Brain pericyte (primary cell): Measurements from ENCODE around the gene RPS15A.
"Not testable (repeated sequence)": the region's sequence is repeated elsewhere in the genome, so short reads cannot be mapped to it uniquely, and the experiment has no call there.

Source experiments
- DNase-seq: peaks from one replicate; pipeline ENCODE4 v3.0.0-alpha.2; 2012; ENCODE audit warnings: low read depth, low spot score

RPS15A gene

GRCh38 chr16:18797746-18798145 is 7.6 kb upstream of the RPS15A start:
- no peak for DNase-seq

- no peak for DNase-seq
Measured at GRCh38 chr16:18796377-18796776, 6.2 kb upstream of the RPS15A start.

DNA sequence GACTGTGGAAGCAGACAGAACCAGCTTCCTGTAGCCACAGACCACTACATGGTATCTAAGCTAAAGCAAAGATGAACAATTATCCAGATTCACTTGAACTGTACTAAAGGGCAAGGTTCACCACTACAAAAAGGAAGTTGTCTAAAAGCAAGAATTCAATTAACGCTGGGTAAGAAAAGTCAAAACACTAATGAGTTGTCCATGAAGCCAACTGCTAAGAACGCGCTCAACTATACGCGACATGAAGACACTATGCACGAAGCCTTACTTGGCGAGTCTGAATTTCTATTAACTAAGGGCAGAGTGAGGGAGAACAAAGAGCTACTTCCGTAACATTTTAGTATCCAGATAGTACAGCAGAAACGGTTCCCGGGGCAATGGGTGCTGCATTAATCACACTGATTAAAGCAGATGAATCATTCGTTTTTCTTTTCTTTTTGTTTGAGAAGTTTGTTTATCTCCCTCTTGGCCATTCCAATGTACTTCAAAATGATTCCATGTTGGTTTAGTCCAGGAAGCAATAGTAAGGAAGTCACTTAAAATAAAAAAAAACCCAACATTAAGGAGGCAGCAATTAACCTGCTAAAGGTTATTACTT is 2.8 kb upstream of the RPS15A start:
- no peak for DNase-seq

GRCh38 chr16:18789515-18789849 is 652 bp downstream of the RPS15A start:
- no peak for DNase-seq

- no peak for DNase-seq
Measured at GRCh38 chr16:18788828-18789514, 1.2 kb downstream of the RPS15A start.

DNA sequence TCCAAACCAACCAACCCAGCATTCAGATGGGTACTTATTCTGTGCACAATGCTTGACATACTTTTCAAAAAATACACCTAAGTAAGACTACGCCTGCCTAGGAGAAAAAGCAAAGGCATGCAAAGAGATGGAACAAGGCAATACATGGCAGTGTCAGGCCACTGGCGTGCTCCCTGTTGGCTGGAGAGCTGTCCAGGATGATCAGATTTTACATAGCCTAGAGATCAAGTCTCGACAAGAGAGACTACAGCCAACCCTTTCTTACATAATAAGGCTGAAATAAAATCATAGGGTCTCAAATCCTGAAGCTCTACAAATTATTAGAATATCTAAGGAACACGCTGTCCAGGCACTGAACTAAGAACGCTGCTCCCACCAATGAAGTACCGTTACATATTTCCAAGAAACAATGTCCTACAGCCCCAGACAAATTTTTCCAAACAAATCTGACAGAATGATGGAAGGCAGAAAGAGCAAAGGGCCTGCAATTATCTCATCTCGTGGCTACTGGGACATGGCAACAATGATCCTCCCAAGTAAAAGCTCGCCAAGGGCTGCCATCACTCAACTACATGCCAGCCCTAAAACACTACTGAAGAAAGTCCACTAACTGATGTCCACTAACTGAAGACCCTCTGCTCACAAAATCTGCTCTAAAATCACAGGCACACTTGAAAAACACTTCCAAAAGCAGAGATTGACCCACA is 5.1 kb downstream of the RPS15A start:
- DNase-seq, result no peak

DNA sequence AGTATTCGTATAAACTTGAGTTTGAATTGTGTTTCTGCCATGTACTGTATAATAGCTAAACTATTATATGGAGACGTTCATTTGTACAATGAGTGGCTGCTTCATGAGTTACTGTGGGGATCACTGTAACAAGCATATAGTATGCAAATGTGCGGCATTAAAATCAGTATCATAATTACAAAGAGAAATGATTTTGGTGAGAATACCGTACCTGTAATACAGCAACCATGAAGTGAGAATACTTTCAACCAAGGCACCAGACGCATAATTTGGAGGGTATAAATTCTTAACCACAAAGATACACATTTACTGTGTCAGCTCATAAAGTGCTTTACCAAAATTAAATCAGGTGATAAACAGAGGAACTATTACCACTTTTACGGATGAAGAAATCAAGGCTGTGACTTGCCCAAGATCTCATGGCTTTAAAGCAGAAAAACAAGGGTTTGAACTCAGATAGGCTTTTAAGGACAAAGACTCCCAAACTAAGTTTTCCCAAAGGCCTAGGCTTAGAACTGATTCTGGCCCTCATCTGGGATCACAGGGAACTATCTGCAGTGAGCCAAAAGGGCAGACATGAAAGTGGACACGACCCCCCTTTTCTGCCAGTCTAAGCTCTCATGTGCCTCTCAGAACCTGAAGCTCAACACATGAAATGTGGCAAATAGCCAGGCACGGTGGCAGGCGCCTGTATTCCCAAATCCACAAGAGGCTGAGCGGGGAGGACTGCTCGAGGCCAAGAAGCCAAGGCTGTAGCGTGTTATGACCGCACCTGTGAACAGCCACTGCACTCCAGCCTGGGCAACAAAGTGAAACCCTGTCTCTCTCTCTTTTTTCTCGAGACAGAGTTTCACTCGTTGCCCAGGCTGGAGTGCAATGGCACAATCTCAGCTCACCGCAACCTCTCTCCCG is 6.4 kb downstream of the RPS15A start:
- no peak for DNase-seq

DNA sequence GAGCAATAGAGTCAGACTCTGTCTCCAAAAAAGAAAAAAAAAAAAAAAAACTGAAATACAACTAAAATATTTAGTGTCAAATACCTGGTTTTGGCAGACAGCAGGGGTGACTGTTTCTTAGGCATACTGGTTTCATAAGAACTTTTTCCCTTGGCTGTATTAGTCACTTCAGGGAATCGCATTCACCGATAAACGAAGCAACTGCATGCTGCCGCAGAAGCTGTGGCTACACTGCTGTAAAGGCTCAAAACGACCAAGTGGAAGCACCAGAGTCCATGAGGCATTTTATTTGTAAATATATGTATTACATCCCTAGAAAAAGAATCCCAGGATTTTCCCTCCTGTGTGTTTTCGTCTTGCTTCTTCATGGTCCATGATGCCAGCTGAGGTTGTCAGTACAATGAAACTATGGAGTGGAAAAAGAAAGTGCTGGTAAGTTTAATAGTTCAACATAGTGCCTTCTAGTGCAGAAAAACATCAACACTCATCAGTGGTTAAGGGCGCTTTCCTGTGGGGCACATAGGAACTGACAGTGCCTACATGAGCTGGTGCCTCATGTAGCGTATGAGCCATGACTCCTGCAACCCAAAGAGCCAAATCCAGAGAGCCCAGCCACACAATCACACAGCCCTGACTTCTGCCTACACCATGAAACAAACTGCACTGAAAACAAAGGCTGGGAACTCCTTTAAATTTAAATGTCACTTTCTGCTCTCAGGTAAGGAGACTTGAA is 7.3 kb downstream of the RPS15A start:
- DNase-seq, result no peak

- not testable (repeated sequence) for DNase-seq
Measured at GRCh38 chr16:18781232-18781631, 8.9 kb downstream of the RPS15A start.

DNA sequence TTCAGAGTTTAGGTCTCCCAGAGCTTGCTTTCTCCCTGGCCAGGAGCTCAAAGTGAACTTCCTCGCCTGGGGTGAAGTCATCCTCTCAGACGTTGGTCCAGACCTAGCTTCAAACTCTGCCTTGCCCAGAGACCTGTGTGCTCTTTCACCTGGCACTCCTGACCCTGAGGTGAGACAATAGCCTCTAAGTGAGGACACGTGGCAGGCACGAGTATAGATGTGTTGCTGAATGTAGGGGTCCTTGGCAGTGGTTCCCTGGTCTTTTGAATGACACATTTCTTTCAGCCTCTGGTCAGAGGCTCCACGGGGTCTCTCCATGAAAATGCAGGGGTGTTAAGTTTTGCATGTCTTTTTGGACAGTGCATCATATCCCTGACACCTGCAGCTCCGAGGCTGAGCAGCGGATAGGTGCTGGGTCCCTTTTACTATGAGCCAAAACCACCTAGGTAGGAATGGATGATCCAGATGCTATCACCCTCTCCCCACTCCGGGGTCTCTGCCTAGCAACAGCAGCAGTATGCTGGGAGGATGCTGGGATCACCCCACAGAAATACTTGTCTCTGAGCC is 9.6 kb downstream of the RPS15A start:
- not testable (repeated sequence) for DNase-seq

- not testable (repeated sequence) for DNase-seq
Measured at GRCh38 chr16:18777664-18778063, 12.5 kb downstream of the RPS15A start.

DNA sequence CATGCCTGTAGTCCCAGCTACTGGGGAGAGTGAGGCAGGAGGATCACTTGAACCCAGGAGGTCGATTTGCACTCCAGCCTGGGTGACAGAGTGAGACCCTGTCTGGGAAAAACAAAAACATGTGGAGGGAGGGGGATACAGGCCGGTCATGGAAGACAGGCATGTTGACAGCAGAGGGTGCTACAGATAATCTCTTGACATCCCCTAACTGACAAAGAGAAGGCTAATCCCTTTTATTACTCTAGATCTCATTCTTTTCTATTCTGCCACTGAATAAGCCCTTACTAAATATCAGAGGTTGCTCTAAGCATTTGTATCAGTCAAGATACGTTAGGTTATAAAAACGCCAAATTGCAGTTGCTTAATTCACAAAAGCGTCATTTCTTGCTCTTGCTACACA is 13.8 kb downstream of the RPS15A start:
- not testable (repeated sequence) for DNase-seq

- not testable (repeated sequence) for DNase-seq
Measured at GRCh38 chr16:18774651-18775050, 15.5 kb downstream of the RPS15A start.

GRCh38 chr16:18772171-18772570 is 18.0 kb downstream of the RPS15A start:
- DNase-seq, result not testable (repeated sequence)

DNA sequence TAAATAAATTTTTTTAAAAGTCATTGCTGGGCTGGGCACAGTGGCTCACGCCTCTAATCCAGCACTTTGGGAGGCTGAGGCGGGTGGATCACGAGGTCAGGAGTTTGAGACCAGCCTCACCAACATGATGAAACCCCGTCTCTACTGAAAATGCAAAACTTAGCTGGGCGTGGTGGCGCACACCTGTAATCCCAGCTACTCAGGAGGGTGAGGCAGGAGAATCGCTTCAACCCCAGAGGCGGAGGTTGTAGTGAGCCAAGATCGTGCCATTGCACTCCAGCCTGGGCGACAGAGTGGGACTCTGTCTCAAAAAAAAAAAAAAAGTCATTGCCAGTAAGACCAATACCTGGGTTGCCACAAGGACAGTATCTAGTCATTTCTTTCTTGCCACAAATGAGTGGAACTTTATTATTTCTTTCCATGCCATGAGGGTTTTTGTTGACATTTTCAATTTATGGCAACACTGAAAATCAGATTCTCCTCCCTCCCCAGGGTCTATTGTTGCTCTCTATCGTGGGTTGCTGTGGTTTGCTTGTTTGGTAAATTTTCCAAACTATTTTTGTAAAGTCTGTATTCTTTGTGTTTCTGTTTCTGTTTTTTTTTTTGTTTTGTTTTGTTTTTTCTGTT is 19.7 kb downstream of the RPS15A start:
- DNase-seq, result not testable (repeated sequence)

DNA sequence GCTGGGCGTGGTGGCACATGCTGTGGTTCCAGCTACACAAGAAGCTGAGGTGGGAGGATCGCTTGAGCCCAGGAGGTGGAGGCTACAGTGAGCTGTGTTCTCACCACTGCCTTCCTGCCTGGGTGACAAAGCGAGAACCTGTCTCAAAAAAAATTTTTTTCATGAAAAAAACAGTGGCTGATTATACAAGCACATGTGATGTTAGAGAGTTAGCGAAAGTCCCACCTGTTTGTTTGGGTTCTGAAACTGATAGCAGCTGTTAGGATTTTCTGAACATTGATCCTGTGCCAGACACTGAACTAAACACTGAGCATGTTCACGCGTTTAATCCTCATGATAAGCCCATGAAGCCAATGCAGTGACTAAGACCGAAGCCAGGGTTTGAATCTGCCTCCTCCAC is 22.9 kb downstream of the RPS15A start:
- not testable (repeated sequence) for DNase-seq

DNA sequence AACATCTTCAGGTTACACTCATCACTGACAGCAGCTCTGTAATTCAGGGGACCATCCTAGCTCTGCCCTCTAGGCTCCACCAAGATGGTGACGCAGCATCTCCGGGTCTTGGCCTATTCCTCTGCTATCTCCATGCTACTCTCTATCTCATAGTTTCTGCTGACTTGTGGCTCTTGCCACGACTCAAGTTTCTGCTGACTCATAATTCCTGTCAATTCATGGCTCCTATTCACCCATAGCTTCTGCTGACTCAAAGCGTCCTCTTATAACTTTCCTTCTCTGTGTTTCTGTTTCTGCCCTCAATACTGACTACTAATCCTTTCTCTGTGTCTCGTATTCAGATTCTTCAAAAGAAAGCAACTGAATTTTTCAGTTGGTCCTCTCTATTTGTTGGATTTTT is 27.4 kb downstream of the RPS15A start:
- not testable (repeated sequence) for DNase-seq

DNA sequence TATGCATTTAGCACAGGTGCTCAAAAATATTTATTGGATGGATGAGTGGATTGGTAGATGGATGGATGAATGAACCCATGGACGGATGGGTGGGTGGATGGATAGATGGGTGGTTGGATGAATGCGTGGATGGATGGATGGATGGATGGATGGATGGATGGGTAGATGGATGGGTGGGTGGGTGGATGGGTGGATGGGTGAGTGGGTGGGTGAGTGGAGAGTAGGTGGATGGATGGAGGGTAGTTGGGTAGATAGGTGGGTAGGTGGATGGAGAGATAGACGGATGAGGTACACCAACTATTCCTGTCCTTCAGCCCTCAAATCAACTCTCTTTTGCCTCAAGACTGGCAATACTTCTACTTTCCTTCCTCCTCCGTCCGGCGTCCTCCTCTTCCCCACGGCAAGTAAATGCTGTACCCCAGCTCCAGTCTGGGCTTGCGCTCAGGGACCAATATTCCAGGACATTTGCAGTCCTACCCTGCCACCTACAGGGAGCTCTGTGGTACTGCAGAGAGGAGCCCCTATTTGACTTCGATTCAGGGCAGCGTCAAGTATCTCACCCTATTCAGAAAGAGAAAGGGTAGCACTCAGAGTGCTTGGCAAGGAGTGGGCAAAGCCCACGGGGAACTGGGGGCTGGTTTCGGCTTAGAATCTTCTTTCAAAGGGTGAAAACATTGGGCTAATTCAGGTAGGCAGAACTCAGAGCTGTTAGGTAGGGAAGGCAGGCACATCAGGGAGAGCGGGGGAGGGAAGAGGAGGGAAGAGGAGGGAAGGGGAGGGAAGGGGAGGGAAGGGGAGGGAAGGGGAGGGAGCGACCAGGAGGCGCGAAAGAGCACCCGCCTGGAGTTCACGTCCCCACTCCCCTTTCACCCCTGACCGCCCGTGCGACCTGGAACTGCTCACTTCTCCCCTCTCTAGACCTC is 30.3 kb downstream of the RPS15A start:
- DNase-seq, result not testable (repeated sequence)

DNA sequence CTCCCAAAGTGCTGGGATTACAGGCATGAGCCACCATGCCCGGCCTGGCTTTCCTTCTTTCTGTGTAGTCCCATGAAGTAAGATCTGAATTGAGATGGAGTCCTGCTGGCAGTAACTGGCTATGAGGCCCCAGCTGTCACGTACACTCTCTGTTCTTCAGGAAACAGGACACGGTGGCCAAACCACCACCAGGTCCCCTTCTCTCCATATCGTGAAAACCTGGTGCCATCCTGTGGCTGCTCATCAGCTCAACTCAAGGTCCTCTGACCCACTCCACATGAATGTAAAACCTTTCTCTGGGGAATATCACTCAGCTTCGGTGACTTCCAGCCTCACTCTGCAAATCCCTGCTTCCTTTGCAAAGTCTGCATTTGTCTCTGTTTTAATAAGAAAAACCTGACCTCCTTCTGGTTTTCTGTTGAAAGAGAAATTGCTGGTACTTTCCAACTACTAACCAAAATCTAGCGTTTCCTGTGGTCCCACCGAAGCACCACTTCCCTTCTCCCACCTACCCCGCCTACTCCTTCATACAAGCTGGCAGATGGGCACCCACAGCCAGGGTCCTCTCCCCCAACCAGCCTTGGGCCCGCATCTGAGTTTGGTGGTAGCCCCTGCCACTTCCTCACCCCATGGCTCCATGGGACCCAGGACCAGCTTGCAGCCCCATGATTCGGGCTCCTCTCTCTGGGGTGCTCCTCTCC is 32.0 kb downstream of the RPS15A start:
- DNase-seq, result not testable (repeated sequence)
